Heart right ventricle (tissue), 16 donors: ENCODE results near the gene ARG2. TPM values are rescaled to one million over a fixed set of nuclear protein-coding genes. Genes with fewer than 3 reads are reported as not detected.

Source experiments
- ATAC-seq, 8 donors: fragments of 200-7000 bp; cut with Tn5 transposase; one replicate each; pipeline ENCODE4 v1.9.1; 2020; ENCODE audit warnings: mild to moderate bottlenecking in 8 of 8, moderate library complexity in 8 of 8, moderate number of reproducible peaks in 1 of 8
- DNase-seq, 2 donors: peaks; one replicate each; pipeline ENCODE4 v3.0.0-alpha.2; 2020
- H3K27ac ChIP-seq, 10 donors: fragments of 200-600 bp; sonication (generic) in 2 of 10; one replicate each; pipeline versions ENCODE4 v1.5.0 to v1.8.0; 2020 to 2022; ENCODE audit warnings: mild to moderate bottlenecking in 3 of 10
- H3K27me3 ChIP-seq, 7 donors: fragments of 200-600 bp; one replicate each; pipeline ENCODE4 v1.8.0; 2021 to 2022; ENCODE audit warnings: mild to moderate bottlenecking in 2 of 7
- H3K36me3 ChIP-seq, 9 donors: fragments of 200-600 bp; sonication (generic) in 1 of 9; one replicate each; pipeline versions ENCODE4 v1.5.0 to v1.8.0; 2020 to 2022; ENCODE audit warnings: mild to moderate bottlenecking in 2 of 9
- H3K4me1 ChIP-seq, 9 donors: fragments of 200-600 bp; sonication (generic) in 1 of 9; one replicate each; pipeline versions ENCODE4 v1.5.0 to v1.8.0; 2020 to 2022; ENCODE audit warnings: mild to moderate bottlenecking in 4 of 9
- H3K4me3 ChIP-seq, 10 donors: fragments of 200-600 bp; sonication (generic) in 2 of 10; one replicate each; pipeline versions ENCODE4 v1.5.0 to v1.8.0; 2020 to 2022; ENCODE audit warnings: mild to moderate bottlenecking in 7 of 10, moderate library complexity in 2 of 10
- H3K9me3 ChIP-seq, 11 donors: fragments of 200-600 bp in 10 of 11; sonication (generic) in 2 of 11; one replicate each; pipeline versions ENCODE4 v1.5.0 to v1.8.0; 2013 to 2022; ENCODE audit warnings: mild to moderate bottlenecking in 2 of 11, control low read depth in 1 of 11, moderate library complexity in 1 of 11
- CTCF ChIP-seq, 9 donors: fragments of 200-600 bp; sonication (generic) in 2 of 9; IDR thresholded peaks; one replicate each; pipeline versions ENCODE4 v1.5.0 to v1.8.0; 2021 to 2022; ENCODE audit warnings: antibody characterized with exemption in 9 of 9, mild to moderate bottlenecking in 5 of 9, moderate library complexity in 1 of 9
- WGBS, 2 donors: extraction: QIAGEN DNeasy Blood & Tissue Kit; methylation state at CpG; one replicate each; pipeline ENCODE4 v1.1.7; 2013; ENCODE audit warnings: inconsistent platforms in 1 of 2; 5-methylcytosine and 5-hydroxymethylcytosine counted together
- intact Hi-C, 10 donors: fragments of 100-400 bp; cut with DNase I; formaldehyde crosslinking; loops; one replicate each; pipeline versions ENCODE4 v1.11.1 to v1.14.2; 2022
- polyA plus RNA-seq, 2 donors: library from polyadenylated mRNA; stranded (reverse); fragments of 200-250 nt; gene quantifications; one replicate each; pipeline ENCODE4 v1.2.3, GENCODE V29; 2013
- total RNA-seq, 10 donors: library from RNA; stranded (reverse); fragmentation: NEBNext Ultra II Directional in 3 of 10; extraction: Animal tissue kit (Norgen Biotek cat#: 25700) in 3 of 10; gene quantifications; one replicate each; pipeline versions ENCODE4 v1.2.1 to v1.2.4, GENCODE V29; 2021 to 2023
- donor health status: Arrhythmogenic right ventricular cardiomyopathy.
- donor health status: ischemic (EF 13 %, LVEDD 7.1; RV severe dilation, severe dysfunction).
- donor health status: healthy with polysubstance abuse.
- donor health status: DM: no; HTN: yes; CAD: no.
- donor health status: DM: no; HTN: no; CAD: no.
- donor health status: ischemic (EF 25% LVEDD 6.9; RV normal size, moderate dysfunction).
- donor health status: ischemic (EF 25% LVEDD 5.7; RV mildly dilated, moderate dysfunction).
- donor health status: healthy.
- donor health status: DM: yes; HTN: yes; CAD: no.
- donor health status: Ischemic cardiomyopathy.
- donor health status: ischemic (EF 35%, LVEDD 5.7; RV mildly dilated, moderate dysfunction).
- donor health status: nonischemic (EF 11% LVEDD 7.7; RV severe dilation, severe dysfunction).
- donor health status: DM: yes; HTN: yes; CAD: no.
- donor health status: PGD.
- donor health status: ischemic (EF 29% LVEDD 5.4; RV normal size, mild dysfunction).
- donor health status: nonischemic (EF 23%, LVEDD 6.1; RV moderate dilation, normal function).

ARG2 gene
- total and polyA plus RNA-seq, 12 donors, result 0.22 to 42.4 (median 1.5) TPM

- intact Hi-C loops, result no loop called here
- Histone ChIP-seq H3K27ac (no peak overlapping the region), H3K27me3 (no peaks in the 10 kb centered on the region), H3K9me3 (no peaks in the 10 kb centered on the region), H3K36me3 (no peaks in the 10 kb centered on the region), H3K4me3 (no peak overlapping the region), H3K4me1 (peaks cover 0 to 3% (median 0%) of the 10 kb centered on the region in 9 donors)
- ATAC-seq (no peak), DNase-seq (no peak)
- WGBS, 2 donors, result 83 to 86% methylated on average over 5 of the region's 5 CpGs
- TF ChIP-seq CTCF (IDR thresholded peaks at IDR 0.05), result no peak
Observed at GRCh38 chr14:67630938-67631337, 11.2 kb downstream of the ARG2 start.

- Histone ChIP-seq H3K4me3 (no peak overlapping the region), H3K27me3 (no peaks in the 10 kb centered on the region), H3K4me1 (peaks cover 0 to 11% (median 0%) of the 10 kb centered on the region in 9 donors), H3K9me3 (no peaks in the 10 kb centered on the region), H3K36me3 (no peaks in the 10 kb centered on the region), H3K27ac (no peak overlapping the region)
- ATAC-seq, result no peak
- 90 to 91% methylated on average over 5 of the region's 5 CpGs for WGBS, 2 donors
- DNase-seq, result no peak
- intact Hi-C loops, result no loop called here
- TF ChIP-seq CTCF (IDR thresholded peaks at IDR 0.05), result no peak
Observed at GRCh38 chr14:67633451-67634147, 13.9 kb downstream of the ARG2 start.

- Histone ChIP-seq H3K36me3 (no peaks in the 10 kb centered on the region), H3K4me3 (no peak overlapping the region), H3K27ac (peak overlapping the region in 2 of 10 donors; percentile 36 to 48), H3K27me3 (no peaks in the 10 kb centered on the region), H3K9me3 (no peaks in the 10 kb centered on the region), H3K4me1 (peaks cover 0 to 11% (median 0%) of the 10 kb centered on the region in 9 donors)
- intact Hi-C loops, result no loop called here
- no peak for TF ChIP-seq CTCF (IDR thresholded peaks at IDR 0.05)
- no peak for DNase-seq
- WGBS, 2 donors, result 38 to 41% methylated on average over 3 of the region's 3 CpGs
- ATAC-seq, result peak in 7 of 8 donors; percentile 61 to 97 (median 94)
Observed at GRCh38 chr14:67636361-67636919, 16.7 kb downstream of the ARG2 start.

GRCh38 chr14:67638642-67639041 lies 18.9 kb downstream of the ARG2 start:
- 88 to 91% methylated on average over 3 of the region's 3 CpGs for WGBS, 2 donors
- no peak for DNase-seq
- Histone ChIP-seq H3K27ac (no peak overlapping the region), H3K27me3 (no peaks in the 10 kb centered on the region), H3K36me3 (no peaks in the 10 kb centered on the region), H3K9me3 (no peaks in the 10 kb centered on the region), H3K4me3 (no peak overlapping the region), H3K4me1 (peaks cover 0 to 11% (median 0%) of the 10 kb centered on the region in 9 donors)
- ATAC-seq, result no peak
- intact Hi-C loops, result no loop called here
- no peak for TF ChIP-seq CTCF (IDR thresholded peaks at IDR 0.05)
